HepG2 (cell line): ENCODE results near the gene UBR7. TPM values are rescaled to one million over a fixed set of nuclear protein-coding genes. Genes with fewer than 3 reads are reported as not detected.

Source experiments
- DDIT3 ChIP-seq: sonication (generic); formaldehyde crosslinking; IDR thresholded peaks from 2 replicates; pipeline ENCODE4 v1.4.0; 2020; ENCODE audit warnings: mild to moderate bottlenecking, missing genetic modification reagents
- HDAC6 ChIP-seq: fragments of 200-600 bp; sonication (generic); IDR thresholded peaks from 2 replicates; pipeline ENCODE4 v1.7.0; 2017; ENCODE audit warnings: mild to moderate bottlenecking, antibody characterized with exemption, low read length, low read depth
- HNRNPL ChIP-seq: fragments of 200-400 bp; formaldehyde crosslinking; IDR thresholded peaks from 2 replicates; pipeline ENCODE4 v1.6.1; 2017; ENCODE audit warnings: mild to moderate bottlenecking, low read depth, low read length
- HOXD1 ChIP-seq: sonication (generic); formaldehyde crosslinking; IDR thresholded peaks from 2 replicates; pipeline ENCODE4 v1.5.0; 2020; ENCODE audit warnings: missing genetic modification reagents
- MLLT10 ChIP-seq: sonication (generic); formaldehyde crosslinking; IDR thresholded peaks from 2 replicates; pipeline ENCODE4 v1.4.0; 2020; ENCODE audit warnings: missing genetic modification reagents
- NR2F6 ChIP-seq, 2 experiments: IDR thresholded peaks; 2 replicates each; pipeline ENCODE4 v1.6.1; 2016; ENCODE audit warnings: antibody characterized with exemption in 1 of 2, mild to moderate bottlenecking in 1 of 2
- POLR2G ChIP-seq: fragments of 200-400 bp; formaldehyde crosslinking; IDR thresholded peaks from 2 replicates; pipeline ENCODE4 v1.6.1; 2018; ENCODE audit warnings: mild to moderate bottlenecking, low read depth, low read length, moderate library complexity
- SOX5 ChIP-seq: IDR thresholded peaks from 2 replicates; pipeline ENCODE4 v1.6.1; 2016; ENCODE audit warnings: borderline replicate concordance
- ZNF10 ChIP-seq: sonication (generic); formaldehyde crosslinking; IDR thresholded peaks from 2 replicates; pipeline ENCODE4 v1.4.0; 2020; ENCODE audit warnings: mild to moderate bottlenecking, low read depth, missing genetic modification reagents, borderline replicate concordance
- ZNF101 ChIP-seq: sonication (generic); formaldehyde crosslinking; IDR thresholded peaks from 2 replicates; pipeline ENCODE4 v1.4.0; 2020; ENCODE audit warnings: mild to moderate bottlenecking, low read depth, missing genetic modification reagents, borderline replicate concordance
- ZNF207 ChIP-seq: fragments of 450-650 bp; IDR thresholded peaks from 2 replicates; pipeline ENCODE4 v1.6.1; 2016; ENCODE audit warnings: antibody characterized with exemption, borderline replicate concordance
- ZNF24 ChIP-seq: fragments of 450-650 bp; IDR thresholded peaks from 2 replicates; pipeline ENCODE4 v1.6.1; 2017; ENCODE audit warnings: antibody characterized with exemption, mild to moderate bottlenecking
- ZNF572 ChIP-seq: sonication (generic); formaldehyde crosslinking; IDR thresholded peaks from 2 replicates; pipeline ENCODE4 v1.5.1; 2020; ENCODE audit warnings: mild to moderate bottlenecking, missing genetic modification reagents
- ZNF644 ChIP-seq: IDR thresholded peaks from 2 replicates; pipeline ENCODE4 v1.6.1; 2016; ENCODE audit warnings: low read depth
- polyA plus RNA-seq, 8 experiments: library from polyadenylated mRNA; depleted of rRNA in 3 of 8; stranded (reverse) in 7 of 8; unstranded in 1 of 8; fragments of >200 nt; fragmentation: Illumina TruSeq in 4 of 8; extraction: Trizol in 4 of 8; gene quantifications; 2 replicates each; pipeline versions ENCODE4 v1.2.1 to v1.2.3, GENCODE V29; 2011 to 2016; ENCODE audit warnings: low read depth in 4 of 8, missing spikeins in 1 of 8, mixed read lengths in 1 of 8; ENCODE audit not compliant: insufficient read depth in 1 of 8
- total RNA-seq, 5 experiments: library from RNA; depleted of rRNA; stranded (reverse); fragments of >200 nt; fragmentation: Illumina TruSeq; extraction: Trizol; gene quantifications; 2 replicates each; pipeline ENCODE4 v1.2.3, GENCODE V29; 2016; ENCODE audit warnings: low read depth in 1 of 5
- TF ChIP-seq, protein P1 (sequence below): sonication (generic); formaldehyde crosslinking; IDR thresholded peaks from 2 replicates; pipeline ENCODE4 v1.4.0; 2020; ENCODE audit warnings: mild to moderate bottlenecking, low read depth, missing genetic modification reagents
- TF ChIP-seq, protein P2 (sequence below): IDR thresholded peaks from 2 replicates; pipeline ENCODE4 v1.6.1; 2016; ENCODE audit warnings: low read depth
- TF ChIP-seq, protein P3 (sequence below): sonication (generic); formaldehyde crosslinking; IDR thresholded peaks from 2 replicates; pipeline ENCODE4 v1.4.0; 2020; ENCODE audit warnings: missing genetic modification reagents
- TF ChIP-seq, protein P4 (sequence below): IDR thresholded peaks from 2 replicates; pipeline ENCODE4 v1.6.1; 2016; ENCODE audit warnings: low read depth, control low read depth

Gene UBR7
- total and polyA plus RNA-seq, 2 of the 13 experiments (the other 11 are each of a cell fraction or from before 2014, with no cell fraction given) = 11.0 to 19.7 TPM

DNA sequence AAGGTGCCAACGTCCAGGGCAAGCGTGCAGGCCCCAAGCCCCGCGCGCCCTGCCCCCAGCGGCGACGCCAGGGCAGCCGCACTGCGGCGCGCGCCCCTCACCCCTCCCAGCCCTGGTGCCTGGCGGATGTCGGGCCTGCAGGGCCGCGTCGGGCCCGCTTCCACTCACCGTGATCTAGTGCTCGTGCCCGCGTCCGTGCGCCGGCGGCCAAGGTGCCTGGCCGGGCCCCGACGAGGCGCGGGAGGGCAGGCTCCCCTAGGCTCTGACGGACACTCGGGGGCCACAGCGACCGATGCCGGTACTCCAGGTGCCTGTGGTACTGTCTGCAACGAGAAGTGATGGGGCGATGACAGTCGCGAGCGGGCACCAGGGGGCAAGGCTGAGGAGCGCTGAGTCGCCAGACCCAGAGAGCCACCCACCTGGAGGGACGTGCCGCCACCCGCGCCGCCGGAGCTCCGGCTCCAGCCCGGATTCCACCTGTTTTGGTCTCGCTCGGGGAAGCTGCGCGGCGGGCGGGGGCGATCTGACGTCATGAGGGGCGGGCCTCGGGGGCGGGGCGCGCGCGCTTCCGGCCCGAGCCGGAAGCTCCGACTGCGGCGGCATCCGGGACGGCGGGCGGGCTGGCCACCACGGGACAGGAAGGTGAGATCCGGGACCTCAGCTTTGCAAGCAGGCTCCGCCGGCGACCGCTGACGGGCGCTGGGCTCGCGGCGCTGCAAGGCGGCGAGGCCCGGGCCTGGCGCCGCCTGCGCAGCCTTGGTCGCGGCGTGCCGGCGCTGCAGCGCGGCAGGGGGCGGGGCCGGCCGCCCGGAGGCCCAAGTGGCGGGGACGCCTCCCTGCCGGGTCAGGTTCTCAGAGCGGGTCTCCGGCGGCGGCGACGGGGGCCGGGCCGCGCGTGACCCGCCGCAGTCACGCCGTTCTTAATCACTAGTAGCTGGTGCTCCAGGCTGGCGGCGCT, 22.4 kb upstream of the UBR7 start, which contains the start of the genes LYSET and MOAP1 (continued):
- TF ChIP-seq NR2F6 (IDR thresholded peaks at IDR 0.05) (no peak), NR2F6 (CRISPR knock-in tag; IDR thresholded peaks at IDR 0.05) (peak; percentile 28; the same call in 1 of the 2 replicates), ZNF10 (CRISPR knock-in tag) (no peak), ZNF207 (no peak), POLR2G (peak; percentile 79), DDIT3 (CRISPR knock-in tag) (no peak), ZNF572 (CRISPR knock-in tag) (no peak), ZNF24 (no peak), ZNF101 (CRISPR knock-in tag) (no peak), HNRNPL (no peak), MLLT10 (no peak), SOX5 (CRISPR knock-in tag) (no peak), ZNF644 (CRISPR knock-in tag) (no peak), HDAC6 (no peak), HOXD1 (CRISPR knock-in tag) (no peak)
- TF ChIP-seq, protein P1, sequence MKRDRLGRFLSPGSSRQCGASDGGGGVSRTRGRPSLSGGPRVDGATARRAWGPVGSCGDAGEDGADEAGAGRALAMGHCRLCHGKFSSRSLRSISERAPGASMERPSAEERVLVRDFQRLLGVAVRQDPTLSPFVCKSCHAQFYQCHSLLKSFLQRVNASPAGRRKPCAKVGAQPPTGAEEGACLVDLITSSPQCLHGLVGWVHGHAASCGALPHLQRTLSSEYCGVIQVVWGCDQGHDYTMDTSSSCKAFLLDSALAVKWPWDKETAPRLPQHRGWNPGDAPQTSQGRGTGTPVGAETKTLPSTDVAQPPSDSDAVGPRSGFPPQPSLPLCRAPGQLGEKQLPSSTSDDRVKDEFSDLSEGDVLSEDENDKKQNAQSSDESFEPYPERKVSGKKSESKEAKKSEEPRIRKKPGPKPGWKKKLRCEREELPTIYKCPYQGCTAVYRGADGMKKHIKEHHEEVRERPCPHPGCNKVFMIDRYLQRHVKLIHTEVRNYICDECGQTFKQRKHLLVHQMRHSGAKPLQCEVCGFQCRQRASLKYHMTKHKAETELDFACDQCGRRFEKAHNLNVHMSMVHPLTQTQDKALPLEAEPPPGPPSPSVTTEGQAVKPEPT (CRISPR knock-in tag) = no peak
- TF ChIP-seq, protein P2, sequence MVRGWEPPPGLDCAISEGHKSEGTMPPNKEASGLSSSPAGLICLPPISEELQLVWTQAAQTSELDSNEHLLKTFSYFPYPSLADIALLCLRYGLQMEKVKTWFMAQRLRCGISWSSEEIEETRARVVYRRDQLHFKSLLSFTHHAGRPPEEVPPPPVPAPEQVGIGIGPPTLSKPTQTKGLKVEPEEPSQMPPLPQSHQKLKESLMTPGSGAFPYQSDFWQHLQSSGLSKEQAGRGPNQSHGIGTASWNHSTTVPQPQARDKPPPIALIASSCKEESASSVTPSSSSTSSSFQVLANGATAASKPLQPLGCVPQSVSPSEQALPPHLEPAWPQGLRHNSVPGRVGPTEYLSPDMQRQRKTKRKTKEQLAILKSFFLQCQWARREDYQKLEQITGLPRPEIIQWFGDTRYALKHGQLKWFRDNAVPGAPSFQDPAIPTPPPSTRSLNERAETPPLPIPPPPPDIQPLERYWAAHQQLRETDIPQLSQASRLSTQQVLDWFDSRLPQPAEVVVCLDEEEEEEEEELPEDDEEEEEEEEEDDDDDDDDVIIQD (CRISPR knock-in tag) = no peak
- TF ChIP-seq, protein P3, sequence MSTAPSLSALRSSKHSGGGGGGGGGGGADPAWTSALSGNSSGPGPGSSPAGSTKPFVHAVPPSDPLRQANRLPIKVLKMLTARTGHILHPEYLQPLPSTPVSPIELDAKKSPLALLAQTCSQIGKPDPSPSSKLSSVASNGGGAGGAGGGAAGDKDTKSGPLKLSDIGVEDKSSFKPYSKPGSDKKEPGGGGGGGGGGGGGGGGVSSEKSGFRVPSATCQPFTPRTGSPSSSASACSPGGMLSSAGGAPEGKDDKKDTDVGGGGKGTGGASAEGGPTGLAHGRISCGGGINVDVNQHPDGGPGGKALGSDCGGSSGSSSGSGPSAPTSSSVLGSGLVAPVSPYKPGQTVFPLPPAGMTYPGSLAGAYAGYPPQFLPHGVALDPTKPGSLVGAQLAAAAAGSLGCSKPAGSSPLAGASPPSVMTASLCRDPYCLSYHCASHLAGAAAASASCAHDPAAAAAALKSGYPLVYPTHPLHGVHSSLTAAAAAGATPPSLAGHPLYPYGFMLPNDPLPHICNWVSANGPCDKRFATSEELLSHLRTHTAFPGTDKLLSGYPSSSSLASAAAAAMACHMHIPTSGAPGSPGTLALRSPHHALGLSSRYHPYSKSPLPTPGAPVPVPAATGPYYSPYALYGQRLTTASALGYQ = peak; percentile 50; the same call in 1 of the 2 replicates
- TF ChIP-seq, protein P4, sequence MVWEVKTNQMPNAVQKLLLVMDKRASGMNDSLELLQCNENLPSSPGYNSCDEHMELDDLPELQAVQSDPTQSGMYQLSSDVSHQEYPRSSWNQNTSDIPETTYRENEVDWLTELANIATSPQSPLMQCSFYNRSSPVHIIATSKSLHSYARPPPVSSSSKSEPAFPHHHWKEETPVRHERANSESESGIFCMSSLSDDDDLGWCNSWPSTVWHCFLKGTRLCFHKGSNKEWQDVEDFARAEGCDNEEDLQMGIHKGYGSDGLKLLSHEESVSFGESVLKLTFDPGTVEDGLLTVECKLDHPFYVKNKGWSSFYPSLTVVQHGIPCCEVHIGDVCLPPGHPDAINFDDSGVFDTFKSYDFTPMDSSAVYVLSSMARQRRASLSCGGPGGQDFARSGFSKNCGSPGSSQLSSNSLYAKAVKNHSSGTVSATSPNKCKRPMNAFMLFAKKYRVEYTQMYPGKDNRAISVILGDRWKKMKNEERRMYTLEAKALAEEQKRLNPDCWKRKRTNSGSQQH (CRISPR knock-in tag) = no peak
